Right lobe of liver (tissue), 4 donors: ENCODE results near the gene ELOB.

ENCODE experiments used
- CTCF ChIP-seq, 4 donors: fragments of 200-600 bp in 3 of 4; fragments of 450-650 bp in 1 of 4; IDR thresholded peaks; one replicate each; pipeline versions ENCODE4 v1.5.1 to v1.8.0; 2016 to 2022; ENCODE audit warnings: antibody characterized with exemption in 4 of 4, mild to moderate bottlenecking in 2 of 4
- POLR2A ChIP-seq: fragments of 450-650 bp; IDR thresholded peaks from one replicate; pipeline ENCODE4 v1.6.1; 2017; ENCODE audit warnings: antibody characterized with exemption, mild to moderate bottlenecking
- donor health status: DM: no; HTN: no; CAD: no.
- donor health status: DM: no; HTN: no; CAD: no.
- donor health status: DM: no; HTN: yes; CAD: no.

- no peak for TF ChIP-seq CTCF (IDR thresholded peaks at IDR 0.05)
- TF ChIP-seq POLR2A = no peak
These were observed 460 bp downstream of the ELOB start for GRCh38 chr16:2776500-2777139.
